ENCODE data around the gene TXNL4B. TPM values are rescaled to one million over a fixed set of nuclear protein-coding genes. Genes with fewer than 3 reads are reported as not detected.
A peak's percentile ranks its signal among the peaks of the same experiment; 100 is the strongest.

The TXNL4B gene
- total RNA-seq, 1 donor from 2014 or later = 7.7 TPM

GRCh38 chr16:72122308-72122707, 28.9 kb upstream of the TXNL4B start:
- intact Hi-C loops (cut with DNase I) = loop anchor here (10.0 kb wide), 1 partner anchor 1832 kb away; no protein-coding TSS in a partner anchor
- ATAC-seq (no peak), DNase-seq (ENCODE audit: missing footprints) (no peak)

- intact Hi-C loops (cut with DNase I) = loop anchor here (10.0 kb wide), 1 partner anchor 1835 kb away; no protein-coding TSS in a partner anchor
- DNase-seq (ENCODE audit: missing footprints) (peak; percentile 18), ATAC-seq (no peak)
These were observed 26.6 kb upstream of the TXNL4B start for GRCh38 chr16:72120026-72120425.

GRCh38 chr16:72113616-72113945, 20.2 kb upstream of the TXNL4B start:
- DNase-seq (ENCODE audit: missing footprints) (no peak), ATAC-seq (no peak)
- intact Hi-C loops (cut with DNase I) = no loop called here

GRCh38 chr16:72112906-72113615, 19.6 kb upstream of the TXNL4B start:
- peak; percentile 65 for DNase-seq (ENCODE audit: missing footprints)
- intact Hi-C loops (cut with DNase I) = no loop called here

GRCh38 chr16:72112452-72112792, 19.0 kb upstream of the TXNL4B start:
- ATAC-seq = no peak
- peak; percentile 60 for DNase-seq (ENCODE audit: missing footprints)
- intact Hi-C loops (cut with DNase I) = no loop called here

More at GRCh38 chr16:72112906-72113615, 19.6 kb upstream of the TXNL4B start:
- no peak for ATAC-seq

- peak; percentile 28 for DNase-seq (ENCODE audit: missing footprints)
- no peak for ATAC-seq
- intact Hi-C loops (cut with DNase I) = no loop called here
These were observed 18.4 kb upstream of the TXNL4B start for GRCh38 chr16:72111657-72112451.

GRCh38 chr16:72110662-72111615, 17.5 kb upstream of the TXNL4B start:
- intact Hi-C loops (cut with DNase I) = no loop called here
- ATAC-seq (no peak), DNase-seq (ENCODE audit: missing footprints) (peak; percentile 31)

- no peak for ATAC-seq
- intact Hi-C loops (cut with DNase I) = no loop called here
These were observed 16.6 kb upstream of the TXNL4B start for GRCh38 chr16:72109966-72110530.

GRCh38 chr16:72109300-72109699, 15.9 kb upstream of the TXNL4B start:
- no peak for ATAC-seq
- DNase-seq (ENCODE audit: missing footprints) = no peak

More at GRCh38 chr16:72109966-72110530, 16.6 kb upstream of the TXNL4B start:
- DNase-seq (ENCODE audit: missing footprints) = no peak

GRCh38 chr16:72108353-72109102, 15.1 kb upstream of the TXNL4B start:
- no peak for ATAC-seq
- peak; percentile 20 for DNase-seq (ENCODE audit: missing footprints)
- intact Hi-C loops (cut with DNase I) = no loop called here

More at GRCh38 chr16:72109300-72109699, 15.9 kb upstream of the TXNL4B start:
- intact Hi-C loops (cut with DNase I) = no loop called here

GRCh38 chr16:72107371-72107770, 14.0 kb upstream of the TXNL4B start:
- DNase-seq (ENCODE audit: missing footprints) (peak; percentile 32), ATAC-seq (no peak)
- intact Hi-C loops (cut with DNase I) = no loop called here

GRCh38 chr16:72105978-72106377, 12.6 kb upstream of the TXNL4B start:
- DNase-seq (ENCODE audit: missing footprints) (peak; percentile 22), ATAC-seq (no peak)
- intact Hi-C loops (cut with DNase I) = no loop called here

GRCh38 chr16:72104905-72105304, 11.5 kb upstream of the TXNL4B start:
- intact Hi-C loops (cut with DNase I) = no loop called here
- ATAC-seq = no peak

GRCh38 chr16:72101195-72101594, 7.8 kb upstream of the TXNL4B start:
- DNase-seq (ENCODE audit: missing footprints) (peak; percentile 22), ATAC-seq (no peak)
- intact Hi-C loops (cut with DNase I) = no loop called here

More at GRCh38 chr16:72104905-72105304, 11.5 kb upstream of the TXNL4B start:
- DNase-seq (ENCODE audit: missing footprints) = peak; percentile 61

- no peak for DNase-seq (ENCODE audit: missing footprints)
- ATAC-seq = peak; percentile 70
- intact Hi-C loops (cut with DNase I) = loop anchor here (1.0 to 10.0 kb wide), 2 partner anchors 33 to 165 kb away; no protein-coding TSS in a partner anchor
These were observed 6.0 kb upstream of the TXNL4B start for GRCh38 chr16:72099377-72099818.

- ATAC-seq (no peak), DNase-seq (ENCODE audit: missing footprints) (no peak)
- intact Hi-C loops (cut with DNase I) = loop anchor here (1.0 to 10.0 kb wide), 2 partner anchors 33 to 164 kb away; no protein-coding TSS in a partner anchor
These were observed 5.5 kb upstream of the TXNL4B start for GRCh38 chr16:72098936-72099335.

GRCh38 chr16:72094266-72094610, 818 bp upstream of the TXNL4B start:
- ATAC-seq (no peak), DNase-seq (ENCODE audit: missing footprints) (no peak)
- intact Hi-C loops (cut with DNase I) = loop anchor here (10.0 kb wide), 1 partner anchor 159 kb away; no protein-coding TSS in a partner anchor

All from Right ventricle myocardium inferior (tissue), 1 donor.